H1 (cell line): Measurements from ENCODE around the gene IFNL2. TPM values are rescaled to one million over a fixed set of nuclear protein-coding genes. Genes with fewer than 3 reads are reported as not detected.

Experiments used
- FOSL1 ChIP-seq: IDR thresholded peaks from 2 replicates; pipeline ENCODE4 v1.6.1; 2011; ENCODE audit warnings: mild to moderate bottlenecking, low read depth, low read length, moderate library complexity; ENCODE audit not compliant: insufficient read depth
- HDAC2 ChIP-seq, 2 experiments: fragments of 300-600 bp in 1 of 2; sonication (generic) in 1 of 2; IDR thresholded peaks; 2 replicates each; pipeline ENCODE4 v1.6.1; 2011 to 2012; ENCODE audit warnings: low read depth in 2 of 2, low read length in 2 of 2, mild to moderate bottlenecking in 2 of 2, moderate library complexity in 2 of 2, borderline replicate concordance in 1 of 2, inconsistent platforms in 1 of 2
- KDM1A ChIP-seq: fragments of 200-600, 300-600 bp; sonication (generic); IDR thresholded peaks from 2 replicates; pipeline ENCODE4 v1.7.1; 2016; ENCODE audit warnings: mild to moderate bottlenecking, low read length, borderline replicate concordance
- POLR2A ChIP-seq, 2 experiments: IDR thresholded peaks; 1 replicate in 1 of 2; 2 replicates in 1 of 2; pipeline ENCODE4 v1.6.1; 2011; ENCODE audit warnings: low read depth in 2 of 2, low read length in 2 of 2, mild to moderate bottlenecking in 2 of 2; ENCODE audit errors: control extremely low read depth in 1 of 2
- RBBP5 ChIP-seq: IDR thresholded peaks from 2 replicates; pipeline ENCODE4 v1.7.1; 2012; ENCODE audit warnings: low read depth, mild to moderate bottlenecking, inconsistent platforms, low read length, moderate library complexity, borderline replicate concordance
- SIN3A ChIP-seq, 2 experiments: IDR thresholded peaks in 1 of 2; conservative IDR thresholded peaks in 1 of 2; 2 replicates each; pipeline ENCODE4 v1.6.1; 2011 to 2012; ENCODE audit warnings: low read length in 2 of 2, improper control_type of control experiment in 1 of 2, low read depth in 1 of 2, mild to moderate bottlenecking in 1 of 2
- SUZ12 ChIP-seq: fragments of 200-600 bp; sonication (generic); IDR thresholded peaks from 2 replicates; pipeline ENCODE4 v1.6.1; 2012; ENCODE audit warnings: mild to moderate bottlenecking, inconsistent platforms, low read length, moderate library complexity, mixed read lengths
- TAF1 ChIP-seq: IDR thresholded peaks from 2 replicates; pipeline ENCODE4 v1.6.1; 2011; ENCODE audit warnings: mild to moderate bottlenecking, low read depth, low read length
- polyA plus RNA-seq, 7 experiments: library from polyadenylated mRNA; depleted of rRNA in 3 of 7; stranded (reverse) in 5 of 7; unstranded in 2 of 7; fragments of >200 nt in 5 of 7; fragments of 200-250 nt in 2 of 7; gene quantifications; 1 replicate in 5 of 7; 2 replicates in 1 of 7; 4 replicates in 1 of 7; pipeline versions ENCODE4 v1.2.1 to v1.2.3, GENCODE V29; 2011 to 2013; ENCODE audit warnings: missing spikeins in 2 of 7, mixed read lengths in 2 of 7
- total RNA-seq: library from RNA; stranded (reverse); fragmentation: NEBNext Ultra II Directional; extraction: Animal tissue kit (Norgen Biotek cat#: 25700); gene quantifications from 2 replicates; pipeline ENCODE4 v1.2.1, GENCODE V29; 2021
- TF ChIP-seq, protein P1 (sequence below): fragments of 300-600 bp; sonication (generic); IDR thresholded peaks from 2 replicates; pipeline ENCODE4 v1.7.1; 2012; ENCODE audit warnings: low read length, moderate library complexity, mild to moderate bottlenecking, inconsistent platforms; ENCODE audit not compliant: insufficient replicate concordance
- TF ChIP-seq, protein P2 (sequence below): IDR thresholded peaks from 2 replicates; pipeline ENCODE4 v1.6.1; 2011; ENCODE audit warnings: low read length, improper control_type of control experiment

IFNL2 gene
- total and polyA plus RNA-seq, 2 of the 8 experiments (the other 6 are each of a cell fraction or from before 2014, with no cell fraction given): not detected

DNA sequence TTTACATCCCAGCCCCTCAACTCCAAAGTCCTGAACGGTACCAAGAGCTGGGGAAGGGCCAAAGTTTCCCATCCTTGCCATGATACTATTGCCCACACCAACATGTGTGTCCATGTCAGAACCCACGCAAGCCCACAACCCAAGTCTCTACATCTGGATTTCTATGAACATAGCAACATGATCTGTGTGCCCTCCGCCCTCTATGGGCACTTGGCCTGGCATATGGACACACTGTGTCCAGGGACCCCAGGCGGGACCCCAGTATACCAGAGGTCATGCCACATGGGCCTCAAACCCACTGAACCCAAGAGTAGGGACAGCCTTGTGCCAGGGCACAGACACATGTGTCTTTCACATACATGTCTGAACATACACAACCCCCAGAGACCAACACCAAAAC lies 50.5 kb downstream of the IFNL2 start (continued):
- TF ChIP-seq, protein P1, sequence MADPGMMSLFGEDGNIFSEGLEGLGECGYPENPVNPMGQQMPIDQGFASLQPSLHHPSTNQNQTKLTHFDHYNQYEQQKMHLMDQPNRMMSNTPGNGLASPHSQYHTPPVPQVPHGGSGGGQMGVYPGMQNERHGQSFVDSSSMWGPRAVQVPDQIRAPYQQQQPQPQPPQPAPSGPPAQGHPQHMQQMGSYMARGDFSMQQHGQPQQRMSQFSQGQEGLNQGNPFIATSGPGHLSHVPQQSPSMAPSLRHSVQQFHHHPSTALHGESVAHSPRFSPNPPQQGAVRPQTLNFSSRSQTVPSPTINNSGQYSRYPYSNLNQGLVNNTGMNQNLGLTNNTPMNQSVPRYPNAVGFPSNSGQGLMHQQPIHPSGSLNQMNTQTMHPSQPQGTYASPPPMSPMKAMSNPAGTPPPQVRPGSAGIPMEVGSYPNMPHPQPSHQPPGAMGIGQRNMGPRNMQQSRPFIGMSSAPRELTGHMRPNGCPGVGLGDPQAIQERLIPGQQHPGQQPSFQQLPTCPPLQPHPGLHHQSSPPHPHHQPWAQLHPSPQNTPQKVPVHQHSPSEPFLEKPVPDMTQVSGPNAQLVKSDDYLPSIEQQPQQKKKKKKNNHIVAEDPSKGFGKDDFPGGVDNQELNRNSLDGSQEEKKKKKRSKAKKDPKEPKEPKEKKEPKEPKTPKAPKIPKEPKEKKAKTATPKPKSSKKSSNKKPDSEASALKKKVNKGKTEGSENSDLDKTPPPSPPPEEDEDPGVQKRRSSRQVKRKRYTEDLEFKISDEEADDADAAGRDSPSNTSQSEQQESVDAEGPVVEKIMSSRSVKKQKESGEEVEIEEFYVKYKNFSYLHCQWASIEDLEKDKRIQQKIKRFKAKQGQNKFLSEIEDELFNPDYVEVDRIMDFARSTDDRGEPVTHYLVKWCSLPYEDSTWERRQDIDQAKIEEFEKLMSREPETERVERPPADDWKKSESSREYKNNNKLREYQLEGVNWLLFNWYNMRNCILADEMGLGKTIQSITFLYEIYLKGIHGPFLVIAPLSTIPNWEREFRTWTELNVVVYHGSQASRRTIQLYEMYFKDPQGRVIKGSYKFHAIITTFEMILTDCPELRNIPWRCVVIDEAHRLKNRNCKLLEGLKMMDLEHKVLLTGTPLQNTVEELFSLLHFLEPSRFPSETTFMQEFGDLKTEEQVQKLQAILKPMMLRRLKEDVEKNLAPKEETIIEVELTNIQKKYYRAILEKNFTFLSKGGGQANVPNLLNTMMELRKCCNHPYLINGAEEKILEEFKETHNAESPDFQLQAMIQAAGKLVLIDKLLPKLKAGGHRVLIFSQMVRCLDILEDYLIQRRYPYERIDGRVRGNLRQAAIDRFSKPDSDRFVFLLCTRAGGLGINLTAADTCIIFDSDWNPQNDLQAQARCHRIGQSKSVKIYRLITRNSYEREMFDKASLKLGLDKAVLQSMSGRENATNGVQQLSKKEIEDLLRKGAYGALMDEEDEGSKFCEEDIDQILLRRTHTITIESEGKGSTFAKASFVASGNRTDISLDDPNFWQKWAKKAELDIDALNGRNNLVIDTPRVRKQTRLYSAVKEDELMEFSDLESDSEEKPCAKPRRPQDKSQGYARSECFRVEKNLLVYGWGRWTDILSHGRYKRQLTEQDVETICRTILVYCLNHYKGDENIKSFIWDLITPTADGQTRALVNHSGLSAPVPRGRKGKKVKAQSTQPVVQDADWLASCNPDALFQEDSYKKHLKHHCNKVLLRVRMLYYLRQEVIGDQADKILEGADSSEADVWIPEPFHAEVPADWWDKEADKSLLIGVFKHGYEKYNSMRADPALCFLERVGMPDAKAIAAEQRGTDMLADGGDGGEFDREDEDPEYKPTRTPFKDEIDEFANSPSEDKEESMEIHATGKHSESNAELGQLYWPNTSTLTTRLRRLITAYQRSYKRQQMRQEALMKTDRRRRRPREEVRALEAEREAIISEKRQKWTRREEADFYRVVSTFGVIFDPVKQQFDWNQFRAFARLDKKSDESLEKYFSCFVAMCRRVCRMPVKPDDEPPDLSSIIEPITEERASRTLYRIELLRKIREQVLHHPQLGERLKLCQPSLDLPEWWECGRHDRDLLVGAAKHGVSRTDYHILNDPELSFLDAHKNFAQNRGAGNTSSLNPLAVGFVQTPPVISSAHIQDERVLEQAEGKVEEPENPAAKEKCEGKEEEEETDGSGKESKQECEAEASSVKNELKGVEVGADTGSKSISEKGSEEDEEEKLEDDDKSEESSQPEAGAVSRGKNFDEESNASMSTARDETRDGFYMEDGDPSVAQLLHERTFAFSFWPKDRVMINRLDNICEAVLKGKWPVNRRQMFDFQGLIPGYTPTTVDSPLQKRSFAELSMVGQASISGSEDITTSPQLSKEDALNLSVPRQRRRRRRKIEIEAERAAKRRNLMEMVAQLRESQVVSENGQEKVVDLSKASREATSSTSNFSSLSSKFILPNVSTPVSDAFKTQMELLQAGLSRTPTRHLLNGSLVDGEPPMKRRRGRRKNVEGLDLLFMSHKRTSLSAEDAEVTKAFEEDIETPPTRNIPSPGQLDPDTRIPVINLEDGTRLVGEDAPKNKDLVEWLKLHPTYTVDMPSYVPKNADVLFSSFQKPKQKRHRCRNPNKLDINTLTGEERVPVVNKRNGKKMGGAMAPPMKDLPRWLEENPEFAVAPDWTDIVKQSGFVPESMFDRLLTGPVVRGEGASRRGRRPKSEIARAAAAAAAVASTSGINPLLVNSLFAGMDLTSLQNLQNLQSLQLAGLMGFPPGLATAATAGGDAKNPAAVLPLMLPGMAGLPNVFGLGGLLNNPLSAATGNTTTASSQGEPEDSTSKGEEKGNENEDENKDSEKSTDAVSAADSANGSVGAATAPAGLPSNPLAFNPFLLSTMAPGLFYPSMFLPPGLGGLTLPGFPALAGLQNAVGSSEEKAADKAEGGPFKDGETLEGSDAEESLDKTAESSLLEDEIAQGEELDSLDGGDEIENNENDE: no peak
- TF ChIP-seq HDAC2 (IDR thresholded peaks at IDR 0.05; ENCODE audit: borderline replicate concordance in 1 of 2, low read depth in 2 of 2, low read length in 2 of 2) (no peak), SIN3A (conservative IDR thresholded peaks at IDR 0.05 in 1 of 2, IDR thresholded peaks at IDR 0.05 in 1 of 2; ENCODE audit: low read depth in 1 of 2, low read length in 2 of 2) (no peak), POLR2A (IDR thresholded peaks at IDR 0.05; ENCODE audit: control extremely low read depth in 1 of 2, low read depth in 2 of 2, low read length in 2 of 2) (no peak), KDM1A (no peak), FOSL1 (no peak), RBBP5 (no peak), SUZ12 (no peak), TAF1 (no peak)
- TF ChIP-seq, protein P2, sequence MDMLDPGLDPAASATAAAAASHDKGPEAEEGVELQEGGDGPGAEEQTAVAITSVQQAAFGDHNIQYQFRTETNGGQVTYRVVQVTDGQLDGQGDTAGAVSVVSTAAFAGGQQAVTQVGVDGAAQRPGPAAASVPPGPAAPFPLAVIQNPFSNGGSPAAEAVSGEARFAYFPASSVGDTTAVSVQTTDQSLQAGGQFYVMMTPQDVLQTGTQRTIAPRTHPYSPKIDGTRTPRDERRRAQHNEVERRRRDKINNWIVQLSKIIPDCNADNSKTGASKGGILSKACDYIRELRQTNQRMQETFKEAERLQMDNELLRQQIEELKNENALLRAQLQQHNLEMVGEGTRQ: no peak
